Karpas-422 (cell line): ENCODE data around the gene RNLS. TPM values are rescaled to one million over a fixed set of nuclear protein-coding genes. Genes with fewer than 3 reads are reported as not detected.

Experiments
- DNase-seq: peaks from one replicate; pipeline ENCODE4 v3.0.0-alpha.2; 2015
- H2AFZ ChIP-seq: fragments of 200-600 bp; sonication (generic); 2 replicates; pipeline ENCODE4 v1.6.1; 2014; ENCODE audit warnings: antibody characterized with exemption, low read length, mixed read lengths
- H3K27ac ChIP-seq: fragments of 200-600 bp; sonication (generic); 2 replicates; pipeline ENCODE4 v1.5.1; 2014; ENCODE audit warnings: mild to moderate bottlenecking, low read length, moderate library complexity
- H3K27me3 ChIP-seq: fragments of 200-600 bp; sonication (generic); 2 replicates; pipeline ENCODE4 v1.6.1; 2014; ENCODE audit warnings: low read length, mixed read lengths
- H3K36me3 ChIP-seq: fragments of 200-600 bp; sonication (generic); 2 replicates; pipeline ENCODE4 v1.6.1; 2014; ENCODE audit warnings: low read length, mixed read lengths; ENCODE audit not compliant: insufficient read depth
- H3K4me1 ChIP-seq: fragments of 200-600 bp; sonication (generic); 2 replicates; pipeline ENCODE4 v1.6.1; 2014; ENCODE audit warnings: mild to moderate bottlenecking, low read length, mixed read lengths
- H3K4me2 ChIP-seq: fragments of 200-600 bp; sonication (generic); 2 replicates; pipeline ENCODE4 v1.6.1; 2014; ENCODE audit warnings: low read length, low read depth, mild to moderate bottlenecking; ENCODE audit not compliant: poor library complexity, severe bottlenecking
- H3K4me3 ChIP-seq: fragments of 200-600 bp; sonication (generic); 2 replicates; pipeline ENCODE4 v1.5.1; 2014; ENCODE audit warnings: mild to moderate bottlenecking, antibody characterized with exemption, low read length, mixed read lengths
- H3K79me2 ChIP-seq: fragments of 200-600 bp; sonication (generic); 2 replicates; pipeline ENCODE4 v1.6.1; 2014; ENCODE audit warnings: mild to moderate bottlenecking, low read length, mixed read lengths
- H3K9ac ChIP-seq: fragments of 200-600 bp; sonication (generic); 2 replicates; pipeline ENCODE4 v1.6.0; 2014; ENCODE audit warnings: low read length
- H3K9me2 ChIP-seq: fragments of 200-600 bp; sonication (generic), shearing (Covaris generic); replicated peaks from 2 replicates; pipeline ENCODE4 v1.6.0; 2014; ENCODE audit warnings: mild to moderate bottlenecking, low read length, moderate library complexity; ENCODE audit not compliant: insufficient read depth
- H3K9me3 ChIP-seq: fragments of 300-700, 200-600 bp; sonication (generic); 2 replicates; pipeline ENCODE4 v1.6.1; 2014; ENCODE audit warnings: low read length, mixed read lengths
- H4K20me1 ChIP-seq: fragments of 200-600 bp; sonication (generic); 2 replicates; pipeline ENCODE4 v1.6.1; 2014; ENCODE audit warnings: mild to moderate bottlenecking, antibody characterized with exemption, low read length, low read depth; ENCODE audit not compliant: insufficient read depth
- total RNA-seq: library from RNA; depleted of rRNA; stranded (reverse); fragments of >200 nt; shearing (Covaris generic); gene quantifications from 2 replicates; pipeline ENCODE4 v1.2.3, GENCODE V29; 2014; ENCODE audit warnings: low replicate concordance

Gene RNLS
- total RNA-seq, 1 experiment from 2014 or later: not detected

DNA sequence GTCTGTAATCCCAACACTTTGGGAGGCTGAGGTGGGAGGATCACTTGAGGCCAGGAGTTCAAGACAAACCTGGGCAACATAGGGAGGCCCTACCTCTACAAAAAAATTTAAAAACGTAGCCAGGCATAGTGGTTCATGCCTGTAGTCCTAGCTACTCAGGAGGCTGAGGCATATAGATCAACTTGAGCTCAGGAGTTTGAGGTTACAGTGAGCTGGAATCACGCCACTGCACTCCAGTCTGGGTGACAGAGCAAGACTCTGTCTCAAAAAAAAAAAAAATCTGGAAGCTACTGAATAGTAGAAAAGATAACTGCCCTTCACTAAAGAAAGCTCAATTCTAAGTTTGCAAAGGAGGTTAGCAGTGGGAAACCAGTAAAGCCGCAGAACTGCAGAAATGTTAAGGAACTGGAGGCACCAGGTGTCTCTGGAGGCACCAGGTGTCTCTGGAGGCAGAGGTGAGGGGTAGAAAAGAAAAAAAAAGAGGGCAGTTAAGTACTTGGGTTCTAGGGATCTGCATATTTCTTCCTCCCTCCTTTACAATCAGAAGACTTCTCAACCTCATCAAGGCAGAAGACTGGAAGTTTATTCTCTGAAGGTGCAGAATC lies 56.5 kb downstream of the RNLS start:
- H3K9ac ChIP-seq: no peak overlapping the region
- DNase-seq: no peak
- no peaks in the 10 kb centered on the region for H3K9me3 ChIP-seq
- H3K4me2 ChIP-seq: no peak overlapping the region
- H2AFZ ChIP-seq: no peak overlapping the region
- H3K9me2 ChIP-seq: no peaks in the 10 kb centered on the region
- no peaks in the 10 kb centered on the region for H3K4me1 ChIP-seq
- no peaks in the 10 kb centered on the region for H4K20me1 ChIP-seq
- H3K79me2 ChIP-seq: no peaks in the 10 kb centered on the region
- H3K4me3 ChIP-seq: no peak overlapping the region
- no peak overlapping the region for H3K27ac ChIP-seq
- no peaks in the 10 kb centered on the region for H3K27me3 ChIP-seq
- H3K36me3 ChIP-seq: no peaks in the 10 kb centered on the region

DNA sequence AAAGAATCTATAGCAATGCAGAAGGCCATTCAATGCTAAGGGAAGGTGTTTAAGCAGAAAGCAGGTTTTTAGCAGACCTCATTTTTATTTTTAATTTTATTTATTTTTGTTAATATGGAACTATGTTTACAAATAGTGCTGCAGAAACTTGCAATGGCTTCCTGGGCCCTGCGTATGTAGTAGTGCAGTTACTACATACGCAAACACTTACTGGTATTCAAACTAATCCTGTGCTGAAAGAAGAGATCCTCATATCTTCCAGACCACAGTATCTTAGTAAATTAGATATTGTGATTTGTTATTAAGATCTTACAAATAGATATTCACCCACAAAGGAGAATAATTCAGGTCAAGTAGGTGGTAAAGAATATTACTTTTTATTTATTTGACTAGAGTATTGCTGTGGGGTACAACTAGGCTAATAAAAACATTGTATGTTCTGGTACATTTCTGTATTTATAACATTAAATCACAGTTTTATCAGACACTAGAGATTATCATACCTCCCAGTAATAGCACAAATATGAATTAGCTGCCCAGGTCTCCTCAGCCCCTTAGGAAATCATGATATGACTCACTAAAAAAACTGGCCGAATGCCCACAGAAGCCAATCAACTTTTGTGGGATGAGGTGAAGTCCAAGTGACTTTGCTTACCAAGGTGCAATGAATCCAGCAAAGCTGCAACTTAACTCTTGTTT lies 57.6 kb downstream of the RNLS start:
- H3K9me3 ChIP-seq: no peaks in the 10 kb centered on the region
- no peak overlapping the region for H3K4me2 ChIP-seq
- no peaks in the 10 kb centered on the region for H3K4me1 ChIP-seq
- no peak overlapping the region for H2AFZ ChIP-seq
- no peak overlapping the region for H3K27ac ChIP-seq
- H3K27me3 ChIP-seq: no peaks in the 10 kb centered on the region
- H3K79me2 ChIP-seq: no peaks in the 10 kb centered on the region
- H3K4me3 ChIP-seq: no peak overlapping the region
- no peaks in the 10 kb centered on the region for H3K36me3 ChIP-seq
- no peak for DNase-seq
- no peaks in the 10 kb centered on the region for H3K9me2 ChIP-seq
- H3K9ac ChIP-seq: no peak overlapping the region
- H4K20me1 ChIP-seq: no peaks in the 10 kb centered on the region

DNA sequence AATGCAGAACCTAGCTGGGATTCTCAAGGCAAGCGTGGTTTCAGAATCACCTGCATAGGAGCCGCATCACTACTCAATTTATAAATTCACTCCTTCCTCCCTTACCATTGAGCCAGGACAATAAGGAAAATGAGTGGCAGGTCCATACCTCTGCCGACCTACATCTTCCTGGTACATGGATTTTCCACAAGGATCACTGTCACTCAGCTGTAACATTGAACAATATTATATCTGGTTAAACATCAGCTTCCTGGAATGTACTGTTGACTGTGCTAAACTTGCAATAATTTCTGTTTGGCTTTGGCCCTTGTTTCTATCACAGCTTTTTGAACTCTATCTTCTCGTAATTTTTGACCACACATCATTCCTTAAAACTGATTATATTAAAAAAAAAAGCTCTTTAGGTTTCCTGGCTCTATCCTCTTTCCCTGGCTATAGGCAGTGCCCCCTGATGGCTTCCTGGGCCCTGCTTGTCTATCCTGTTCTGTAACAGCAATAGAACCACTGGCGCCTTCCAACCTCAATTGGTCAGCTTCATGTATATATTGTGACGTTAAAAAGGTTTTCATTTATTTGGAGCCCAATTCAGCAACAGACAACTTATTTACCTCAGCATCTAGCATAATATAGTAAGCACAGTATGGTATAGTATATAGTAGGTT lies 59.2 kb downstream of the RNLS start:
- Histone ChIP-seq H3K27ac (no peak overlapping the region), H3K27me3 (no peaks in the 10 kb centered on the region), H3K4me2 (no peak overlapping the region), H3K4me3 (no peak overlapping the region), H3K9me2 (no peaks in the 10 kb centered on the region), H3K4me1 (no peaks in the 10 kb centered on the region), H3K9ac (no peak overlapping the region), H3K36me3 (no peaks in the 10 kb centered on the region), H4K20me1 (no peaks in the 10 kb centered on the region), H3K79me2 (no peaks in the 10 kb centered on the region), H3K9me3 (no peaks in the 10 kb centered on the region), H2AFZ (no peak overlapping the region)
- DNase-seq: no peak

DNA sequence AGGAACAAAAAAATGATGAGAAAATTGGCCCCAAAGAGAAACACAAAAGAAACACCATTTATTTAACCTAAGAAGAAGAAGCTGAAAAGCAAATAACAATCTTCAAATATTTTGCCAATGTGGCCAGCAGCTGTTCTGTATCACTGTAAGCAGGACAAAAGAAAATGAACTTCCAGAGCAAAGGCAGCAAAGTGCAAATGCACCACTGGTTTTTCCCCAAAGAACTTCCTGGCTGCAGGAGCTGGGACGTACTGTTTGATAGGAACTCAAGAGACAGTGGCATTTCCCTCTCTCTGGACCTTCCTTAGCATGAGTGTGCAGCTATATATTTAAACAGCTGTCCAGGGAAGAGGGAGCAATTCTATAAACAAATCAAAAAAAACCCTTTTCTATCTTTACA lies 60.4 kb downstream of the RNLS start:
- no peak overlapping the region for H3K9ac ChIP-seq
- H3K4me3 ChIP-seq: no peak overlapping the region
- no peaks in the 10 kb centered on the region for H3K36me3 ChIP-seq
- no peak for DNase-seq
- H3K4me1 ChIP-seq: no peaks in the 10 kb centered on the region
- no peak overlapping the region for H2AFZ ChIP-seq
- no peaks in the 10 kb centered on the region for H3K79me2 ChIP-seq
- no peak overlapping the region for H3K4me2 ChIP-seq
- H3K9me3 ChIP-seq: no peaks in the 10 kb centered on the region
- no peaks in the 10 kb centered on the region for H3K9me2 ChIP-seq
- no peak overlapping the region for H3K27ac ChIP-seq
- no peaks in the 10 kb centered on the region for H4K20me1 ChIP-seq
- no peaks in the 10 kb centered on the region for H3K27me3 ChIP-seq

DNA sequence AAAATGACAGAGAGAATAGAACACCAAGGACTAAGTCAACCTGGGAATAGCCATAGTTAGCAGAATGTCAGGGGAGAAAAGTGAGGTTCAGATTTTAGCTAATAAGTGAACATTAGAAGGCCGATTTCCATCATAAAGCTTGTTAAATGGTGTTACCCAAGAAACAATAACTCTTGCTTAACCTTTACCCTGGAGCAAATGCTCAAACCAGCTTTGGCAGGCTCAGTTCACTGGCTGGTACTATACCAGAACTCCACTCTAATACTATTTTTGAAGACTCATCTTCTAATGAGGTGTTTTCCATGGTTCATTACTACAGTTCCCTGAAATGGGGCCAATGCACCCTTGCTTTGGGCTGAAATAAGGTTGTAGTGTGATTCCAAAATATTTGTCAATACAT lies 61.3 kb downstream of the RNLS start:
- no peak overlapping the region for H3K9ac ChIP-seq
- H3K4me1 ChIP-seq: no peaks in the 10 kb centered on the region
- no peak overlapping the region for H3K4me3 ChIP-seq
- no peaks in the 10 kb centered on the region for H4K20me1 ChIP-seq
- no peak for DNase-seq
- H3K36me3 ChIP-seq: no peaks in the 10 kb centered on the region
- no peaks in the 10 kb centered on the region for H3K79me2 ChIP-seq
- no peak overlapping the region for H2AFZ ChIP-seq
- H3K9me2 ChIP-seq: no peaks in the 10 kb centered on the region
- H3K27me3 ChIP-seq: no peaks in the 10 kb centered on the region
- no peak overlapping the region for H3K27ac ChIP-seq
- no peaks in the 10 kb centered on the region for H3K9me3 ChIP-seq
- H3K4me2 ChIP-seq: no peak overlapping the region

DNA sequence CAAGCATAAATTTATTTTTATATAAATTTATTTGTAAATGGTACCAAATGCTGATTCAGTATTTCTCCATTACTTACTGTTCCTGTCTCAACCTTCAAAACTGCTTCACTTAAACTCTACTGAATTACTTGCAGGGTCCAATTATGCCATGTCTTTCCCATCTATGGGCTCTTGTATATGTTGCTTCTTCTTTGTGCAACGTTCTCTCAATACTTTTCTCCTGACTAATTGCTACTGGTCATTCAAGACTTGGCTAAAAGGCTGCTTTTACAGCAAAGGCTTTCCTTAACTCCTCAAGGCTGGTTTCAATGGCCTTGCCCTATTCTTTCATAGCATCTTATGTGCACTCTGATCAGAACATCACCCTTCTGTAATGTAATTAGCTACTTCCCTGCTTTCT lies 67.9 kb downstream of the RNLS start:
- Histone ChIP-seq H3K36me3 (no peaks in the 10 kb centered on the region), H3K79me2 (no peaks in the 10 kb centered on the region), H3K4me3 (no peak overlapping the region), H3K27me3 (no peaks in the 10 kb centered on the region), H3K9me2 (no peaks in the 10 kb centered on the region), H3K4me2 (no peak overlapping the region), H3K9me3 (no peaks in the 10 kb centered on the region), H4K20me1 (no peaks in the 10 kb centered on the region), H2AFZ (no peak overlapping the region), H3K9ac (no peak overlapping the region), H3K27ac (no peak overlapping the region), H3K4me1 (no peaks in the 10 kb centered on the region)
- no peak for DNase-seq

DNA sequence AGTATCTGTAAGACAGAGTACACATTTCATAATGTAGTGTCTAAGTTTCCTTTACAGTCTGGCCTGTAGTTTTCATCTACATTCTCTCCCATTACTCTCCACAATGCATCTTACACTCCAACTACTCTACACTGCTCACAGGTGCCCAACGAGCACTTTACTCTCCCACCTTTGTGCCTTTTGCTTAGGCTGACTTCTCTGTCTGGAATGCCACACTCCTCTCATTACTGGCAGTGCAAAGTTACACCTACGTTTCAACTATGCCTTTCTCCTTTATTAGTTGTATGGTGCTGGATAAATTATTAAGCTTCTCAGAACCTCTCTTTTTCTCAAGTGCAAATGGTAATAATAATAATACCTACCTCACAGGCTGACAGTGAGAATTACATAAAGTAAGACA lies 70.5 kb downstream of the RNLS start:
- H3K79me2 ChIP-seq: no peaks in the 10 kb centered on the region
- no peaks in the 10 kb centered on the region for H3K36me3 ChIP-seq
- H3K4me3 ChIP-seq: no peak overlapping the region
- H3K27me3 ChIP-seq: no peaks in the 10 kb centered on the region
- no peaks in the 10 kb centered on the region for H3K9me3 ChIP-seq
- no peaks in the 10 kb centered on the region for H4K20me1 ChIP-seq
- H3K4me2 ChIP-seq: no peak overlapping the region
- no peaks in the 10 kb centered on the region for H3K9me2 ChIP-seq
- no peak for DNase-seq
- H3K27ac ChIP-seq: no peak overlapping the region
- no peak overlapping the region for H2AFZ ChIP-seq
- H3K4me1 ChIP-seq: no peaks in the 10 kb centered on the region
- no peak overlapping the region for H3K9ac ChIP-seq

DNA sequence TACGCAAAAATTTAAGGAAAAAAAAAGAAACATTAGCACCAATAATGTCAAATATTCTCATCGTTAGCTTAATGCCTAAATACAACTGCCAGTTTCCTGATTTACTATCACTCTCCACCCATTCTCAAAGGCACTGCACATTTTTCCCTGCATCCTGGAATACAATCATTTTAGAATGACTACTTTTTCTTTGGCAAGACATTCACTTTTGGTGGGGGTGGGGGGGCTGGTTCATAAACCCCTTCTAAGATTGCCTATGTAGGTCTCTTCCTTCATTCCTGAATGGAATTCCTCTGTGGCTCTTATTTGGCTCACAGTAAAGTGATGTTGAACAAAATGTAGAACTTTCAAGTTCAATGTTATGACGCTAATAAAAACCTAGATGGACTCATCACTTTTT lies 74.3 kb downstream of the RNLS start:
- no peak overlapping the region for H2AFZ ChIP-seq

More for the DNA sequence above, 74.3 kb downstream of the RNLS start:
- H3K27me3 ChIP-seq: no peaks in the 10 kb centered on the region
- H3K4me3 ChIP-seq: no peak overlapping the region
- H4K20me1 ChIP-seq: no peaks in the 10 kb centered on the region
- no peaks in the 10 kb centered on the region for H3K9me2 ChIP-seq
- H3K27ac ChIP-seq: no peak overlapping the region
- H3K9ac ChIP-seq: no peak overlapping the region
- H3K4me1 ChIP-seq: no peaks in the 10 kb centered on the region
- no peak overlapping the region for H3K4me2 ChIP-seq
- no peaks in the 10 kb centered on the region for H3K79me2 ChIP-seq
- DNase-seq: no peak
- no peaks in the 10 kb centered on the region for H3K9me3 ChIP-seq
- no peaks in the 10 kb centered on the region for H3K36me3 ChIP-seq
